Smooth muscle cell of the brain vasculature (primary cell): ENCODE data around the gene PFKFB2.

Source experiments
- DNase-seq: peaks from one replicate; pipeline ENCODE4 v3.0.0-alpha.2; 2012; ENCODE audit warnings: low read depth, low spot score

The PFKFB2 gene

DNA sequence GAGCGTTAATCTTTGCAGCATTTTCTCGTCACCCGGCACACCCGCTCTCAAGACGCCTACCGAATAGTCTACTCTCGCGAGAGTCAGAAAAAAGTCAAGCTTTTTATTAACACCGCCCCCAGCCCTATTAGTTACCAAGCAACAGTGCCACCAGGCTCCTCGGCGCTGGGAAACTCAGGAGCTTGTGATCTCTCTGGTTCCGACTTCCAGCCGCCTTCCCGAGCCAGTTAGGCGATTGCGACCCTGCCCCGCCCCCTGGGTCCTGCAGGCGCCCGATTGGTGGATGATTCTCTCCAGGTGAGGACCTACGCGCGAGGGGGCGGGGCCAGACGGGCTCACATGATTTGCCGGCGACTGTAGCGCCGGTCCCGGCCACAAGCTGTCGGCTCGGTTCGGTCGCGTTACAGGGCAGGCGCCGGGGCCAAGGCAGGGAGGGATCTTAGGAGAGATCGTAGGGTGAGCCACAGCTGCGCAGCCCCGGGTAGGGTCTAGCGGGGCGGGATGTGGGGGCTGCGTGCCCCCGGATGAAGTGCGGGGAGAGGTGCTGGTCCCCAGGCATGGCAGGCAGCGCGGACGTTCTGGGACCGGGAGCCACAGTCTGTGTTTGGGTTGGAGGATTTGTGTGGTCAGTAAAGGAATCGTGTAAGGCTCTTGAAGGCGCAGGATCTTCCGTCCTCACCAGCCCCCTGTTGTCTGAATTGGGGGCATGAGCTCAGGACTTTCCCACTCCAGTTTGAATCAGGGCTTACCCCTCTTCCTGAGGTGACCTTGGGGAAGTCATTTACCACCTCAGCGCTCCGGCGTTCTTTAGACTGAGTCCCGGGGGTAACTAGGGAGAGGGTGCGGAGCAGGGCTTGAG is at the start of gene PFKFB2:
Gene PFKFB2, plus strand, starts transcription at position 365 of the 859 bp plus-strand sequence. CDS start 1,443 bp downstream, outside the sequence.
- peak; percentile 77 for DNase-seq

- no peak for DNase-seq
Observed at GRCh38 chr1:207004931-207005830, 47.9 kb upstream of the PFKFB2 start.

DNA sequence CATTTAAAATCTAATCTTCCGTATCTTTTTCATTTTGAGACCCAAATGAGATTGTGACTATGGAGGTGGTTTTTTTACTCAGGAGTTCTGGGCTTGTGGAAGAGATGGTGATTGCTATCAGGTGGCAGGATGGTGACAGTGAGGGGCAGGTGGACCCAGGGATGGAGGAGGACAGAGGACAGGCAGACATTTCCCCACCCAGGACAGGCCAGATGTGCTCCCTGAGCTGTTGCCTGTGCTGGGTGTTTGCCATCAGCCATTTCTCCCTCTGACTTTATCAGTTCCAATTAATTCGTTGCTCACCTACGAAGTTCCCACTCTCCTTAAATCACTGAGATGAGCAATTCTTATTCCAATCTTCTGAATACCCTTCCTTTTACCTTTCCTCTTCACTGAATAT is 47.0 kb upstream of the PFKFB2 start:
- DNase-seq: no peak

DNA sequence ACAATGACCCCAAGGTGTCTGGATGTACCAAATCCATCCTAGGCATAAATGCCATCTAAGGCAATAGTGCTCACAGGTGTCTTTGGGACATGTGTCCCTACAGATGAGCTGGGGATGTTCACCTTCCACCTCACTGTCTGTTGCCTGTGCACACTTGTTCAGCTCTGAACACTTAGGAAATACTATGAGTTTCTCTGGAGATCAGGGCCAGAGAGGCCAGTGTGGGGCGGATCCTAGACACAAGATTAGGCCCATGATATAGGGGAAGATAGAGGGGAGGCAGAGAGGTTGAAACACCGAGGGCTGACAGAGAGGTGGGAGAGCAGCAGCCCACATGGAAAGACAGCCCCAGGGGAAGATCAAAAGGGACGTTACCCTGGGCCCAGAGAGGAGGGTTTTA is 46.2 kb upstream of the PFKFB2 start:
- DNase-seq: no peak

- DNase-seq: no peak
Observed at GRCh38 chr1:207007352-207008033, 45.6 kb upstream of the PFKFB2 start.

GRCh38 chr1:207009182-207009850 is 43.8 kb upstream of the PFKFB2 start:
- DNase-seq: no peak

DNA sequence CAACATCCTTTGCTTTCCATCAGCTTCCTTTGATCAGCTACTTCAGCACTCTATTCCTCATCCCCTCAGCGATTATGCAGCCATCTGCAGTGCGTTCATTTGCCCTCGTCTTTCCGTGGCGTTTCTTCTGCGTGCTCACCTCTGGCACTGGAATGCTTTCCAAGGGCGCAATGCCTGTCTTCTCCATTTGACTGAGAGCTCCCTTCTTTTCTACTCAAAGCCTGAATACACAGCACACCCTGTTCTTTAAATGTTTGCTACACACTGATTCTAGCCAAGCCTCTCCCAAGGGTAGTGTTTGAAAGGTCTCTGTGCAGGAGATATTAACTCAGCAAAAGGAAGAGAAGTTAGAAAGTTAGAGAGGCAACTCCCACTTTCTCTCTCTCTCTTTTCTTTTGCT is 43.1 kb upstream of the PFKFB2 start:
- no peak for DNase-seq

DNA sequence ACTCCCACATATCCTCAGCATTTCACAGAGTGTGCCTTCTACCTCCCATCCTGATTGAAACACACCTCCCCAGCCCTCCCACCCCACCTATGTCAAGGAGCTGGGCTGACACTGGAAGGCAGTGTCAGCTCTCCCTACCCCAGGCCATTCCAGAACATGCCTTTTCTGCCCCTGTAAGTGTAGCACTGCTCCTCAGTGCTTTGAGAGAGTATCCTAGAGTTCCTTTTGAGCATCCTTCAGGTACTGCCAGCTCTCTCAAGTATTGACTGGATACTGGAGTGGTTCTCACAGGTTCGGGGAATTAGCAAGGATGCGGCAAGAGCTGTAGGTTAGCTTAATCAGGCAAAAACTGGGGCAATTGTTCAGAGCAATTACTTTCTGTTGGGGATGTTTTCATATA is 42.3 kb upstream of the PFKFB2 start:
- DNase-seq: no peak

- no peak for DNase-seq
Observed at GRCh38 chr1:207013321-207014085, 39.6 kb upstream of the PFKFB2 start.

GRCh38 chr1:207014728-207015127 is 38.3 kb upstream of the PFKFB2 start:
- no peak for DNase-seq

DNA sequence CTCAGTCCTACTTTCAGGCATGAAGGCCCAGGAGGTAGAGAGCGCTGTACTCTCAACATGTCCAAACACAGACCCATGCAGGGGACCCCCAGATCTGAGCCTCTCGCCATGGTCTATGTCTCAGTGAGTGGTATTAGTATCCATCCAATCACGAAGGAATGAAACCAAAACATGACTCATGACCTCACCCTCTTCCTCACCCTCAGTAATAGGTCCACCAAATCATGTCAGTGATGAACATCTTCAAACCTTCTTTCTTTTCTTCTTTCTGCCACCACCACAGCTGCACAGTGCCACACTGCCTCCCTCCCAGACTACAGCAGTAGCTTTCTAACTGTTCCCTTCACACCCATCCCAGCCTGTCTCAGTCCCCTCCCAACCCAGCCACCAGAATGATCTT is 37.3 kb upstream of the PFKFB2 start:
- DNase-seq: no peak

- DNase-seq: no peak
Observed at GRCh38 chr1:207017615-207018559, 35.2 kb upstream of the PFKFB2 start.

DNA sequence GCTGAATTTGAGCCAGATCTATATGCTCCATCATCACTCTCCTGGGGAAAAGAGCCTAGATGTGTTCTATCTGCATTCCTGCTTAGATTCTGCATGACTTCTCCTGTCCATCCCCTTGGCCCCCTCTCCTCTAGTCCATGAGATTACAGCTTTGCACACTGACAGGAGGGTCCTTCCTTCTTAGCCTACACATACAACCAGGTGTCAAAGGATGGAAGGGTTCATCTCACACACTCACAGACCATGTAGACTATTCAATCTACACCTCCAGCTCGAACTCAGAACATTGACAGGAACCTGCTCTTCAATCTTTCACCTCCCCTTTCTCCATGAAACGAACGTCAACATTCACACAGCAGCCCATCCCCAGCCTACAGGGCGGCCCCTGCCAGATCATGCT is 34.4 kb upstream of the PFKFB2 start:
- DNase-seq: no peak

DNA sequence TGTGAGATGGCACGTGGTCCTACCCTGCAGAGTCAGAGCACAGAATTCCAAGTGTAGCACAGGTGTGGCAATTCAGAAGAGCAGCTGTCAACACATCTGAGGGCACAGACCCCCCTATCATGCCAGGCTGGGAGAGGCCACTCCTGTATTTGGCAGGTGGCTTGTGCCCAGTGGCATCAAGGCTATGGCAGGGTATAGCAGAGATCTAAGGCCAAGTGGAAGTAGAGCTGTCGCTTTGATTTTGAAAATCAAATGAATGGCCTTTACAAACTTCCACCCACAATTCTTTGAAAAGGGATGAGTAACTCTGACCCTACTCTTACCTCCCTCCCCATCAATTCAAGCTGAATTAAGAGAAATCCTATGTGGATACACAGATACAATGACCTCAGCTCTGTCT is 33.9 kb upstream of the PFKFB2 start:
- no peak for DNase-seq

DNA sequence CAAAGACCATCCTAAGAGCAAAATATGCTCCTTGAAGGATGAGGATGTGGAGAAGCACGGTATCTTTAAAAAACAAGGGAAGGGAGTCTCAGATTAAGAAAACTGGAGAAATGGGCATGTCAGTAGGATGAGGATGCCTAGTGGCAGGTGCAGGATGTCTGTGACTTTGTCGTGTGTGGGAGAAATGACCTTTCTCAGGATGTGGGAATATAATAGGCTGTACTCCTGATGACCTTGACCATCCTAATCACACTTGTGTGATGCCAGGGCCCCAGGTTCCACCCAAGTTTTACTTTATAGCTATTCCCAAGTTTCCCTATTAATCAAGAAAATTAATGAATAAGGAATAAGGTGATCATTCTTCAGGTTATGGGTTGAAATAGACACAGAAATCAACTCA is 33.4 kb upstream of the PFKFB2 start:
- DNase-seq: no peak

DNA sequence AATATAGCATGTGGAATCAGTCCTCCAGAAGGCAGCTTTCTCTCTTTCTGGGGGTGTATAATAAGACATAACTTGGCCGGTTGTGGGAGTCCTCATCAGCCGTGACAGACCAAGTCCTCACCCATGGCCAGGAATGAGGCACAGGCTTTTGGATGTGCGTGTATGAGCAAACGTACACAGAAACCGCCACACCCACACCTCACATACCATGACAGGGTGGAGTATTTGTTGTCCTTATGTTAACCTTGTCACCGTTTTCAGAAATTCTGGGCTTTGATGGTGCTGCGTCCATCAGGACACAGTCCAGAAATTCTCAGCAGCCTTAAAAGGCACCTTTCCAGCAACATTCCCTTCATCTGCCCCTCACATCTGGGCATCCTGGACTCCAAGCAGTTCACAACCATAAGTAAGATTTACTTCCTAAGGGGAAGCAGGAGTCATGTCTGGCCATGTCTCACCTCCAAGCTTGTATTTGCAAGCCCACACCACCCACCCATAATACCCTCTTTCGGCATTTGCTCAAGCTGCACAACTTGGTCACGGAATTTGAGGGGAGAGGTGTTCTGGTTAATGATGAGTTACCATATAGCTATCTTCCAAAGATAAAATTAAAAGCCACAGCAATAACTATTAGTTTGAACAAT is 32.9 kb upstream of the PFKFB2 start:
- no peak for DNase-seq

DNA sequence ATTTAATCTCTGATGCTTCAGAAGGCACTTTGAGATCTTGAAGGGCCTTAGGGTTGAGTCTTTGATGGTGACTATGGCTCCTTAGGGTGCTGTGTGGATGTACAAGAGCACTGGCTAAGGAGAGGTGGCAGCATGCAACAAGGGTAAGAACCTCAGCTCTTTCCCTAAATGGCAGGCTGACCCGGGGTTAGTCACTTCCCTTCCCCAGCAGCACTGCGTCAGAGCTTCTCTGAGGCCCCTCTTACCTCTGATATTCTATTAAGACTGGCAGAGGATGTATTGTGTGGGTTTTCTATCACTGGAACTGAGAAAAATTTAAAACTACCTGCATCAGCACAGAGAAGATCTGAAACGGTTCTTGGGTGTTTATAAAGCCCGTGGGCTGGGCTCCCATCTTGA is 32.4 kb upstream of the PFKFB2 start:
- no peak for DNase-seq

- no peak for DNase-seq
Observed at GRCh38 chr1:207021139-207021861, 31.8 kb upstream of the PFKFB2 start.
